ENCODE results near the gene MOB1A. TPM values are rescaled to one million over a fixed set of nuclear protein-coding genes. Genes with fewer than 3 reads are reported as not detected.

The MOB1A gene
- total RNA-seq, 2 experiments from 2014 or later, result 110 to 144 TPM

DNA sequence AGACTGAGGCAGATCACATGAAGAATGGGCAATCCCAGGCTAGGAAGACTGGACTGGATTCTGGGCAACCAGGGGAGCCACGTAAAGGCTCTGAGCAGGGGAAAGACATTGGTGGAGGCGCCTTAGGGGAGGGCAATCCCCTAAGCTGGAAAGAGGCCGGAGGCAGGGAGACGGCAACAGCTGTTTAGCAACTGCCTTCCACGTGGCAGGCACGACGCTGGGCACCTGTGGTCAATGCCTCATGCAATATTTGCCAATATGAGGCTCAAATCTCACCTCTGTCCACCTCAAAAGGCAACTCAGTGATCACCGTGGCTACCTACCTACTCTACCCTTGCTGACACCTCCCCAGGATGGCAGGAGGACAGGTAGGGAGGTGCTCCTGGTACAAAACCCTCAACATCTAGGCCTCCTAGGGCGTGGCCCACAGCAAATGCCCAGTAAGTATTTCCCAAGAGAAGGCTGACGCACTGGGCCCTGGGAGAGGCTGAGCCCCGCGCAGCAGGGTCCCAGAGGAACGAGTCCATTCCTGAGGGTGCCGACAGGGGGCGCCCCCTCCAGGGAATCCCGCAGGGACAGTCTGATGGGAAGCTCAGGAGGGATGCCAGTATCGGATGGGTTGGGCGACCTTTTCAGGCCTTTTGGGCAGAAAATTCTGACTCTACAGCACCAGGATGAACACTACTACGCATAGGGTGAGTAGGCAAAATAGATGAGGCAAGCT lies 39.9 kb downstream of the MOB1A start:
- intact Hi-C loops (cut with micrococcal nuclease; ENCODE audit: unreplicated experiment), result no loop called here
- H3K9me2 ChIP-seq (ENCODE audit: insufficient read depth, low read length), result no peaks in the 10 kb centered on the region
- peaks cover 34% of the 10 kb centered on the region for H3K36me3 ChIP-seq (ENCODE audit: insufficient read depth, low read length)
- no peak overlapping the region for H3K4me3 ChIP-seq (ENCODE audit: low read depth, low read length, poor library complexity, severe bottlenecking)
- BruUV-seq (replicated peaks), result no TSS peak
- no peak for DNase-seq (ENCODE audit: low spot score)
- no peaks in the 10 kb centered on the region for H3K79me2 ChIP-seq (ENCODE audit: insufficient read depth, low read depth, low read length)
- POLR2A ChIA-PET, result no interaction called here
- no peak overlapping the region for H2AFZ ChIP-seq (ENCODE audit: low read length)
- no peak overlapping the region for H3K27ac ChIP-seq (ENCODE audit: low read depth, low read length, poor library complexity, severe bottlenecking)
- H3K4me2 ChIP-seq (ENCODE audit: low read length), result no peak overlapping the region
- no peaks in the 10 kb centered on the region for H3K9me3 ChIP-seq (ENCODE audit: low read length)
- CTCF ChIA-PET (ENCODE audit: unreplicated experiment), result interaction anchor here (0.6 kb wide), 1 partner anchor 231 kb away, joined by 3 read pairs; no protein-coding TSS in a partner anchor
- TF ChIP-seq CTCF (conservative IDR thresholded peaks at IDR 0.05; ENCODE audit: low read length), result 0 out of 2 replicates have a peak, but pooled peaks have one; percentile 35
- no peak for TF ChIP-seq EZH2phosphoT487 (IDR thresholded peaks at IDR 0.05; ENCODE audit: borderline replicate concordance, low read depth, low read length)
- no peaks in the 10 kb centered on the region for H3K4me1 ChIP-seq (ENCODE audit: insufficient read depth, low read length, poor library complexity, severe bottlenecking)
- H4K20me1 ChIP-seq (ENCODE audit: insufficient read depth, low read length), result no peaks in the 10 kb centered on the region

DNA sequence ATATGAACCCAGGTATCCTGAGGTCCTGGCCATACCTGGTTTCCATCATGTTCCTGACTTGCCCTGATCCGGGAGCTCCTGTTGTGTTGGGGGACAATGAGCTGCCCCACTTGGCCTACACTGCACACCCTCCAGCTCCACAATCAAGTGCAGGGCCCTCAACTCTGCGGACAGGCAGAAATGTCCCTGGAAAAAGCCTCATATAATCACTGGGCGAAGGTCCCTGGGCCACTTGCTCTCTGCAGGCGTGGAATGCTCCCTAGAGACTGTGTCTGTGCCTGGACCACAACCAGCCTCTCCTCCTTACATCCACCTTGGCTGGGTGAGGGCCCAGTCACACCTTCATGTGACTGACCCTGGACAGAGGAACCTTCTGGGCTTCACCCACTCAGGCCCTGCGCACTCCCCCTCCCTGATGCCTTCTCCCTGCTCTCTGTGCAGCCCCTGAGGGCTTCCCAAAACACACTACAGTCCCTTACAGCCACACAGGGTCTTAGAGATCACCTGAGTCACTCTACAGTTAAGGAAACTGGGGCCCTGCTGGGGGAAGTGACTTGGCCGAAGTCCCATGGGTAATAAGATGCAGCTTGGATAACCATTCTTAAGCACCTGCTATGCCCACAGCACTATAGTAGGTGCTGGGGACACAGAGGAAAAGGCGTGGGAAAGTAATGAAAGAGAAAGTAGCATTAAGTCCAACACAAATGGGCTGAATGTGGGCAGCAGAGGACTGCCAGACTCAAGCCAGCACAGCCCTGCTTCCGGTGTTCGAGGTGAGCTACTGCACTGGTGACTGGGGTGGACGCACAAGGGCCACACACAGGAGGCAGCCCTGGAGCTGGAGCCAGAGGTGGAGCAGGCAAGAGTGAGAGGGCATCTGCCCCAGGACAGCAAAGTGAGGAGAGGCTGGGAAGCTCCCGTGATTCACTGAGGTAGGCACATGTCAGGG lies 40.8 kb downstream of the MOB1A start:
- ChIA-PET CTCF (ENCODE audit: unreplicated experiment) (no interaction called here), POLR2A (interaction anchor here (0.6 kb wide), 2 partner anchors 30 to 170 kb away, joined by 3 read pairs; no protein-coding TSS in a partner anchor)
- H3K4me2 ChIP-seq (ENCODE audit: low read length), result no peak overlapping the region
- H3K9me3 ChIP-seq (ENCODE audit: low read length), result no peaks in the 10 kb centered on the region
- H3K9me2 ChIP-seq (ENCODE audit: insufficient read depth, low read length), result no peaks in the 10 kb centered on the region
- TF ChIP-seq EZH2phosphoT487 (IDR thresholded peaks at IDR 0.05; ENCODE audit: borderline replicate concordance, low read depth, low read length) (no peak), CTCF (conservative IDR thresholded peaks at IDR 0.05; ENCODE audit: low read length) (no peak)
- no peak for DNase-seq (ENCODE audit: low spot score)
- no peaks in the 10 kb centered on the region for H3K4me1 ChIP-seq (ENCODE audit: insufficient read depth, low read length, poor library complexity, severe bottlenecking)
- intact Hi-C loops (cut with micrococcal nuclease; ENCODE audit: unreplicated experiment), result no loop called here
- H3K36me3 ChIP-seq (ENCODE audit: insufficient read depth, low read length), result peaks cover 34% of the 10 kb centered on the region
- no peak overlapping the region for H3K4me3 ChIP-seq (ENCODE audit: low read depth, low read length, poor library complexity, severe bottlenecking)
- H4K20me1 ChIP-seq (ENCODE audit: insufficient read depth, low read length), result no peaks in the 10 kb centered on the region
- no peaks in the 10 kb centered on the region for H3K79me2 ChIP-seq (ENCODE audit: insufficient read depth, low read depth, low read length)
- no peak overlapping the region for H2AFZ ChIP-seq (ENCODE audit: low read length)
- H3K27ac ChIP-seq (ENCODE audit: low read depth, low read length, poor library complexity, severe bottlenecking), result no peak overlapping the region
- no TSS peak for BruUV-seq (replicated peaks)

Data from OCI-LY7 (cell line).